DMS79 (cell line): ENCODE results near the gene FAM13A.

Experiments
- DNase-seq: peaks from one replicate; lab custom pipeline; 2025; lab: John Stamatoyannopoulos, UW

The FAM13A gene

DNA sequence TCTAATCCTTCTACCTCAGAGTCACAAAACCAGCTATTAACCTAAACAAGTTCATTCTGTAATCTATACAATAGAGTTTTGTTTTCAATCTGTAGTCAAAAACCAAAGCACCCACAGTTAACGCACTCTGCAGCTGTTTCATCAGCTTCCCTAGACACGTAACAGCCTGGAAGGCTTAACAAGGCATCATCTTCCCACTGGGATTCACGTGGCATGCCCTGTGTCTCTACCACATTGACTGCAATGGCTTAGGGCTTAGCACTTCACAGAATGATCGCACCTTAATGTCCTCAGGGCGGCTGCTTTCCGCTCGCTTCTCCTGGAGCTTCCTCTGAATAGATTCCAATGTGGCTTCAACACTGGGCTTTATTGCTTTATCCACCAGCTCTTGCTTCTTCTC lies 309.6 kb downstream of the FAM13A start:
- no peak for DNase-seq

DNA sequence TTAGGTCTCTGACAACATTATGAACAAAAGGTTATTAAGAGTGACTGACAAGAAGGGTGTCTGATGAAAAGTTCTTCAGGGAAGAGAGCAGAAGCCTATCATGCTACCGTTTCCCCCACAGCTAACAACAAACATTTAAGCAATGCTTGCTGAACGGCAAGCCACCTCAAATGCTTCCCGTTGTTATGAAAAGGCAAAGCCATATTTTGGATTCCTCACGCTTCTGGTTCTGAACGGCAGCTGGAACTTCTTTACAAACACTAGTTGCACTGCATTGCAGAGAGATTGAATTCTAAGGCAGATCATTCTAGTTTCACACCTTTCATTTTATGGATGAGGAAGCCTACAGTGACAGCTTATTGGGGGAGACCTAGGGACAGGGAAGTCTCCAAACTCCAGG lies 310.8 kb downstream of the FAM13A start:
- no peak for DNase-seq

DNA sequence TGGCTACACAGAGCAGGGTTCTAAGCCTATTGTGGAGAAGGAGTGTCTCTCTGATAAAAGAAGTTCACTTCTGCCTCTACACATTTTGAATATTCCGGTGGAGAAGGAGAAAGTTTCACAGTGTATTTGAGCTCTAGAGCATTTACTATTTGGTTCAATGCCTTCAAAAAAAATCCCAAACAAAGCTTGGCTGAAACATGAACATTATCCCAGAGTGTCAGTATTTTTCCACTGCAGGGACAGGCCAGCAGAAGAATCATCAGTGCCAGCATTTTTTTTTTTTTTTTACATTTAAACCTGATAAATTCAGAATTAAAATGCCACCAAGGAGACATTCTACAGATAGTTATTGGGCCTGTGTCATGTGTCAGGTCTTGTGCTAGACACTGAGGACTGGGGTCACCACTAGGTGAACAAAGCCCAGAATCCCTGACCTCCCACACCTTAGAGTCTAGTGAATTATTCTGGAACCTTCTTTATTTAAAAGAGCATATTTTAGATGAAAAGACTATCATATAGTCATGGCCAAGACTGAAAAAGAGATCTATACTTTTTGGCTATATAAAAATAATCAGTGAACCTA lies 311.3 kb downstream of the FAM13A start:
- no peak for DNase-seq

DNA sequence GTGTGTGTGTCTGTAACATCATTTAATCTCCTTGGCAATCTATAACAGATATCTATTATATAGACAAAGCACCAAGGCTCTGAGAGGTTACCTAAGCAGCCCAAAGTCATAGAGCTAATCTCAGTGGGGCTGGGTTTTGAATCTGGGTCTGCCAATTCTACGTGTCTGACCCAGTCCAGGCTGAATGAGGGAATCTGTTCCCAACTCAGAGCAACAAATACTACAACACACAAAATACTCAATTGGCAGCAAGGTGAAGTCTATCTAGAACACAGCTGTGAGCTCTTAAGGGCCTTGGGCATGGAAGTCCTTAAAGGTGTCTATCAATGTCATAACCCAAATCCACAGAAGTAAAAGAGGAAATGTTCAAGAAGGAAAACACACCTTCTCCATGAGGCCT lies 311.8 kb downstream of the FAM13A start:
- no peak for DNase-seq

DNA sequence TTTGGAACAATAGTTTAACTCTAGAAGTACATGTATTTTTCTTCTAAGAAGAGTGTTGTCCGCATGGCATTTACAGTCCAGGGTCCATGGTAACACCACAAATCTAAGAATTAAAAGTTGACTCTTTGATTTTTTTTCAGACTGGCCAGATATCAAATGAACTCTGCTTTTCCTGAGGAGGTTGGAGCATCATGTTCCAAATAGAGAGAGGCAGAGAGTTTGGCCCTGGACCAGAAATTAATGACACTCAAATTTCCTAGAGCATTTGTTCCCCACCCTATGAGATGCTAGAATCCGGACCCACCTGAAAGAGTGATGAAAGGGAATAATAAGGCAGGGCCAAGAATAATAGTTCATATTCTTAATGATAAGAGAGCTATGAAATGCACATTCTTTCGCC lies 312.4 kb downstream of the FAM13A start:
- peak; percentile 7 for DNase-seq

DNA sequence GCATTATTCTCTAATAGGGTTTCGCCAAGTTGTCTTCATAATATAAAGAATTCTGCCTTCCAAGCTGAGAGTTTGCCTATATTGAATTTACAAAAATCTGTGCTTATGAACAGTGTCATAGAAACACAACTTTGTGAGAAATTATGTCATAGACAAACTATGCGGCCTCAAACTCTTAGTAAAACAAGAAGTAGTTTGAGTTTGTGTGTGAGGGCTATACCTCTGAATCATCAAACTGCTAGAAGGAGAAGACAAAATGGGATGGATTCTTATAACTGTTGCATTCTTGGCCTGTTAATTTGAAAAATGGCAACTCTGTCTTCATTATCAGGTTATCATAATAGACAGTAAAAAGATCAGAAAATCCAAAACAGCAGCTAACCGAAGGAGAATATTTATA lies 313.3 kb downstream of the FAM13A start:
- no peak for DNase-seq

DNA sequence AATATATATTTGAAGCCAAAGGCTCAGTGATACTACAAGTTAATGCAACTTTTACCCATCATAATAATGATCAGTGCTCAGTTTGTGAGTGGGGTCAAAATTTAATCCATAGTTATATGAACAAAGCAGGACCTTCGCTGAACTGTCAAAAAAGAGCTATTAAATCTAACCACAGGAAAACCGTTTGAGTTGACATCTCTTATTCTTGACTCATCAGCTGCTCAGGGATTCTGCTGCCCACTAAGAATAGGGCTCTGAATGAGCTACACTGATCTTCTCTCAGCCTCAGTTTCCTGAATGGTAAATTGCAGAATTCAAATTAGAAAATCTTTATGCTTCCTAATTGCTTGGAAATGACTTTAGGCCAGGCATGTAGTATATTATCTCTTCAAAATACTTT lies 314.4 kb downstream of the FAM13A start:
- no peak for DNase-seq

DNA sequence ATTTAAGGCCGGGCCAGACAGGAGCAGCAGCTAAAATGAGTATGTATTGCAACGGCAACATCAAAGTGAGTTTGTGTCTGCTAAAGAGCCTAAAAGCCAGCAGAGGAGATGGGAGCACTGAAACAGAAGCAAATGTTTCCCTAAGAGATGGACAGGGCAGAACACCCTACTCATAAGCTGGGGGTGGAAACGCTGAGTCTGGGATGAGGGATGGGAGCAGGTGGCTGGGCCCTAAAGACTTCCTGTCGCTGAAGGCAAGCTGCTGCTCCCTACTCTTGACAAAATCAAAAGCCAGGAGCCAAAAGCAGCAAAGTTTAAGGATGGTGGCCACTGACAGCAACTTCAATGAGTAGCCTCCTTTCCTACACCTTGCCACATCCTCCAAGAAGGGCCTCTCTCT lies 318.8 kb downstream of the FAM13A start:
- DNase-seq: no peak

DNA sequence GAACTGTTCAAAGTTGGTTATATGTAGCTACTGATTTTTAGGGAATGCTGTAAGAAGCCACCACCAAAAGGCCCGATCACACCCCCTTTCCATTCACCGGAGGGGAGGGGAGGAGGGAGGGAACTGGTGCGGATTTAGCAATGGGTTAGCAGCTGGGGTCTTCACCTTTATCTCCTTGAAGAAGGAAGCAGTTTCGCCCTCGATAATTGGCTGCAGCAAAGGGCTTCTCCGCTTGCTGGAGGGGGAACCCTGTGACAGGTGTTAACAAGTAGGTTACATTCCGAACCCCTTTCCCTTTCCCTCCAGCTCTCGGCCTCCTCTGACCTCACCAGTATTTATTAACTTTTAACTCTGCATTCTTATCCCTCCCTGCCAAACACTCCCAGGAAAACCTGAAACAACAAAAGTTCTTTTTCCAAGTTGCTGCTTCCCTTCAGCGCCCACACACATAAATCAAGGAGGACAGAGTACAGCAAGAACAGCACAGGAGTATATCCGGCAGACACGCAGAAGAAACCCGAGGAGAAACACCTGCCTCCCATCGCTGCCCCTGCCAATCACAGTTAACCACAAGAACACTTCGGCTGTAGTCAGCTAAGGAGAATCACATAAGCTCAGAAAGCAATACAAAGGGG lies 319.6 kb downstream of the FAM13A start:
- peak; percentile 85 for DNase-seq

DNA sequence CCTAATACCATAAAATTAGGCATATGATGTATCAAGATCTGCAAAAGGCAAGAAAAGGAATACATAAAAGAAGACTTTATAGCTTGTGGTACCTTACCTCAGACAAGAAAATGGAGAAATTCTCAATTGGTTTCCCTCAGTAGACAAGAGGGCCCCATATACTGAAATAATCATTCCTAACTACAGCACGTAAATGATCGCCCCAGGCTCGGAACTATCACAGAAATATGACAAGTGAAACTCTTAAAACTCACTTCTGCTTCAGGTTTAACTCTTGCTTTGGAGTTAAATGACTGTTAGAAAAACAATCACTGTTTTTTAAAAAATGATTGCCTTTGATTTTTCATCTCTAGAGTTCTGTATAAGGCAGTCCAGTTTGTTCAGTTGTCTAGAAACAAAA lies 320.7 kb downstream of the FAM13A start:
- no peak for DNase-seq

DNA sequence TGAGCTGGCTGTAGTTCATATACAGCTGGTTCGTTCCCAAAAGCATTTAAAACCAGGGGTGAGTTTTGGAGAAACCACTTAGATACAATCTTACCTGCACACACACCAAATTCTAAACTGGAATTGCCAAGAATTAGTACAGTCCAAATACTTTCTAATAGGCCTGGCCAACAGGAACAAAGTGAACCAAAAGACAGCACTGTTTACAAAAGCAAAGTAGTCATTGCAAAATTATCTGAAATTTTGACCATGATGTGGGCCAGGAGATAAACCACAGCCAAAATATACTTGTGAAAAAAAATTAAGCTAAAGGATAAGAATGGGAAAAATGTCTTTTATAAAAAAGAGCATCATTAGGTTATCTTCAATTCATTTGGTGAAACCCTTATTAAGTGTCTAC lies 321.4 kb downstream of the FAM13A start:
- no peak for DNase-seq

DNA sequence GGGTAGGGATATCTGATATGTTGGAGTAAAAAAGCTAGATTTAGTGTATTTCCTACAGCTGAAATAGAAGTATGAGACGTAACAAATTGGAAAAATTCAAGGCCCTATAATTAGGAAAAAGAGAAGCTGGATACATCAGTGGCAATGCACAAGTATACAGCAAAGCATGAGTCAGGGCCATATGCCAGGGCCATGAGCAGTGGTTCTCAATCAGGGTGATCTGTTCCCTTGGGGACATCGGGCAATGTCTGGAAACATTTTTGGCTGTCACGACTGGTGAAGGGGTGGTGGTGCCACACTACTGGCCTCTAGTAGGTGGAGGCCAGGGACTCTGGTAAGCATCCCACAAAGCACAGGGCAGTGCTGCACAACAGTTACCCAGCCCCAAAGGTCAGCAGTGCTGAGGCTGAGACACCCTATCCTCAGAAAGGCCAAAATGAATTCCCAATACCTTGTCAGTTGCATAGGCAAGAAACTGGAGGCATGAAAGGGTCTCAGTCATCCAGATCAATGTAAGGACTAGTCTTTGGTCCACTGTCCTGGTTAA lies 322.5 kb downstream of the FAM13A start:
- DNase-seq: no peak

DNA sequence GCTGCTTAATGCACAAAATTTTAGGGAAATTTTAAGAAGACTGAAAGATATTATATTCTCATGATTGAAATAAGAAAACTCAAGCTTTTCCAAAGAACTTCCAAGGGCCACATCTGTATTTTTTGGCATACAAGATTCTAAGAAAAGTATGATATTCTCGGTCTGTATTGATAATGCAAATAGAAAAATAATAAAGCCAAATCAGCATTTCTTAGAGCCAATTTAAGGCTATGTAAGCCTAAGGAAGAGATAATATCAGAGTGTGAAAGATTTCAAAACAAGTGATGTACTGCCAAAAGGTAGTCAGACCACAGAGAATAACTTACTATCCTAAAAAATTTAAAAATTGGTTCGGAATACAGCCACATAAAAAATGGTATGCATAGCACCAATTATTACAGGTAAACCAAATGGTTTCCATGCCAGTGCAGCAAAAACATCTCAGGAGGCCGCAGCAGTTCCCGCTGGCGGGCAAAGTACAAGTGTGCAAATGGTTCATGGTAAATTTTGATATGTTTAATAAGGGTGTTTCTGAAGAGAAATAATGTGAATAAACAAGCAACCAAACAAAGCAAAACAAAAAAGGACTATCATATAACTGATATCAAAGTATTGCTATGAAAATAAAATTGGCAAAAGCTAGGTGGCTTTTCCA lies 324.1 kb downstream of the FAM13A start:
- no peak for DNase-seq

DNA sequence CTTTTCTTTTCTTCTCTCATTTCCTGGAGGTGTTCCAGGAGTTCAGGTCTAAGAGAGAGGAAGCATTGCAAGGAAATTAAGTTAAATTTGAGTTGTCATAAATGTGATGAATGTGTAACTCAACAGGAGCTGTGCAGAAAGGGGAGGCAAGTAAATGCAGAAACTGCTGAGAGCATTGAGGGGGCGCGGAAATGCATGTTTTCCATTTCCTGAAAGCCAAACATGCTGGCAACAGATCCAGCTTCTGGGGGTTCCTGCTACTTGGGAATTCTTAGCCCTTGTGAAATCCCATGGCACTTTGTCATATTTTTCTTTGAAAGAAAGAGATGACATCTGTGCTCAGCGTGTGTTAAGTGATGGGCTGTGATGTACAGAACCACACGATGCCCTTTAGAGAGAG lies 325.6 kb downstream of the FAM13A start:
- DNase-seq: no peak

DNA sequence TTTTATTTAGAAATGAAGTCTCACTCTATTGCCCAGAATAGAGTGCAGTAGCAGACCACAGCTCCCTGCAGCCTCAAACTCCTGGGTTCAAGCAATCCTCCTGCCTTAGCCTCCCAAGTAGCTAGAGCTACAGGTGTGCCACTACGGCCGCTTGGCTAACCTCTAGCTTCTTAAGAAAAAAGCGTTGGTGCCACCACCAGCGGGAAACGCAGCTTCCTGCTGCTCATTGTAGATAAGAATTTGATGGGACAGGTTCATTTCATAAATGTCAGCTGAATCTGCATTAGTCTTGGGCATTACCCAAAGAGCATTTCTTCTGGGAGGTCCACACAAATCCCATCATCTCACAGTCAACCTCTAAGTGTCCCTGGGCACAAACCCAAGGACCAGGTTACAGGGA lies 326.2 kb downstream of the FAM13A start:
- DNase-seq: no peak

DNA sequence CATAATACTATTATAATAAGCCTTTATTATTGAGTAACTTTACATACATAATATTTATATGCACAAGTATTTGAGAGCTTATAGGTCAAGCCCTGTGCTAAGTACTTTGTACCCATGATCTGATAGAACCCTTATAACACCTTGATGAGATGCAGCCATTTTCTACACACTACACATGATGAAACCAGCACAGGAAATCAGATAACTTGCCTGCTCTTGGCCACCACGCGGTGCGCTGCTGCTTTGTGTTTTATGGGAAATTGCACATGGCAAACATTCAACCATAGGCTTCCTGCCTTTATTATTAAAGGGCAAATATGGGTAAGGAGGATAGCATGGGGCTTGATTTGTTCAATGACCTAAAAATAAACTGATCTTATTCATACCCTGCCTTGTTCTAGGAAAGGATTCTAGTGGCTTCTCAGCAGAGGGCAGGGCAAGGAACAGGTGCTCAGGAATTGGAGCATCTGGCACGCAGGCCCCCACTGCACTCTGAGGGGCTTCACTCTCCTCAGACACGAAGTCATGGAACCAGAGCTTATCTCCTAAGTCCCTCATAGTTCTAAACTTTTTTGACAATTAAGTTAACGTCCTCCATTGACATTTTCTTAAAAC lies 327.7 kb downstream of the FAM13A start:
- no peak for DNase-seq

DNA sequence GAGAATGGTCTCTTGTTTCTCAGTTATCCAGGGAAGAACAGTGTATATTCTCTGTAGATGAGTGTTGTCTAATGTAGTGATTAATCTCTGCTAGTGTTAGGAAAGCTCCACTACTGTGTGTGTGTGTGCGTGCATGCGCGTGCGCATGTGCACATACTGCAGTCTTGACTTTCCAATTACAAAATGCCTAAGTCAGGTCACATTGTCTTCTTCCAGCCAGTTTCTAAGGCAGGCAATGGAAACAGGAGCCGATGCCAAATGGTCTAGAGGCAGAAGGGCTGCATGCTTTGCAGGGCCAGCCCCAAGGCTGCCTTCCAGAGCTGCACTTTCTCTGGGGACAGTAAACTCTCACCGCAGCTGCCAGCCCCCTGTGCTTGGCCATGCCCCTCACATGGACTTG lies 328.8 kb downstream of the FAM13A start:
- DNase-seq: no peak

DNA sequence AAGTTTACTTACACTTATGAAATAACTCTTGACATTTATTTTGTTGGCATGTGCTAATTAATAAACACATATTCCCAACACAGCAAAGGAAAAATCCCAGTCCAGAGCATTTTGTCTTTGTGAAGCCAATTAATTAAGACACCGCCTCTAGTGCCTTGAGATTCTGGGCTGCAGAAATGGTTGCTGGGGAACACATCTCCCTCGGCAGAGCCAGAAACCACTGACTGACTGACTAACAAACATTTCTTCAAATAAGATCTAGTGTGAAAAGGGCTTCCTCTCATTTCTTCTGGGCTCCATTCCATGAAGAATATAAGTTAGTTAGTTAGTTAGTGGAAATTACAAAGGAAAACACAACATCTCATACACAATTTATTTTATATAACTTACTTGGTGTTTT lies 331.0 kb downstream of the FAM13A start:
- no peak for DNase-seq

DNA sequence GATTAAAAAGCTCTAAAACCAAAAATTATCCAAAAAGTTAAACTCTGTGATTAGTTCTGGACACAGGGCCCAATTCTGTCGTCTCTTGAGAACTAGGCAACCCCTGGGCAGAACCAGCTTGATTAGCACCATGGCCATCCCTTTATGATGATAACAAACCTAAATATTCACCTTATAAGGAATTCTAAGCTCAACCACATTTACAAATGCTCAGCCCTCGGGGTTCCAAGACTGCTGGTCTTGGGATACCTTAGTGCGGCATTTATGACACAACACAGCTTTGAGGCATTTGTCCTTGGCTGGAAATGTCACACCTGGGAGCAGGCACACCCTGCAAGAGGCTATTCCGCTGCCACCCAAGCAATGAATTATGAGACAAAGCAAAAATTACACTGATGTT lies 331.8 kb downstream of the FAM13A start:
- DNase-seq: no peak

DNA sequence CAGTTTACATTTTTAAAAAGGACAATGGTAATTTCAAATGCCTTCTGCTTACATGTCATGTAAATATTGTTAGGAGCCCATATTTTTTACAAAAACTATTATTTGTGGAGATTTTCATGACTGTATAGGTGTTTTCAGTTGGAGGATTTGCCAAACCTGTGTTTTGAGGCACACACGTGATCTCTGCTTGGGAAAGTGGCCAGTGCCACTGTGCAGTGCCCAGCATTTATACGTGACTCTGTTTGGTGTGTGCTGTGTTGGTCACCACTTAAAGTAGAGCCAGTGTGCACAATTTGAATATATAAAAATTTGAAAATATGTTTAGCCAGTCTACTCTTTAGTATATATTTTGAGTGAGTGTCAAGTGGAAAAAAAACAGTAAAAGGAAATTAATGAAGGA lies 332.6 kb downstream of the FAM13A start:
- no peak for DNase-seq

DNA sequence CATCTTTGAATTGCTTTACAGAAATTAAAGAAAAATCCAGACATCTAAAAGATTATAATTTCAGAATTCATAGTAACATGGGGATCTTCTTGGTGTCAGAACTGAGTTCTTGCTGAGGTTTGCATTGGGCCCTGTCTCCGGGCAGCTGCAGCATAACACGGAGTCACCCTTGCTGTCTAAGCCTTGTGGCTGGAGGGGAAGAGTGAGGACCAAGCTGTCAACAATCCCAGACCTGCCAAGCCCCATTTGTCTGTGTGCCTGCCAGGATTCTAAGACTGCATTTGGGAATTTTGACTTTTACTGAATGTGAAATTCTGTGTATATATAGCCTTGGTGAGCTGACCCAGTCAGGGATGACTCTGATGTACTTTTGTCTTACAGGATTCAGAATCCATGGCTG lies 334.2 kb downstream of the FAM13A start:
- DNase-seq: no peak

DNA sequence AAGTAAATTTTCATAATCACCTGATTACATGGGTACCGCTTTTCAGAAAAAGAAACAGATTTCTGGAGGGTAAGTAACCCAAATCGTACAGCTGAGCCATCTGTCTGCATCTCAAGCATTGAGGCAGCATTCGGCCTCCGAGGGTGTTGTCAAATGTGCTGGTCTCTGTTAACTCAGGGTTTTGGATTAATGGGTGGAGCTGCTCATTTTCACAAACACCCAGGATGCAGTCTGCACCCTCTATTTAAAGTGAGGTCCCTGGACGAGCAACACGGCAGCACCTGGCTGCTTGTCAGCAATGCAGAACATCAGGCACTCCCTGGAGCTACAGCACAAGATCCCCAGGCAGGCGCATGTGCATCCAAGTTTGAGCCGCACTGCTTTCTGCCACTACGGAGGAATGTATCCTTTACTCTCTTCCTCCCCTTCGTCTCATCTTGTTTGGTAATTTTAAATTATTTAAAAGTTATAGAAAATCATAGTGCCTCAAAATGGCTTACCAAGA lies 334.7 kb downstream of the FAM13A start:
- no peak for DNase-seq
